Pulmonary artery endothelial cell (primary cell): Measurements from ENCODE around the gene ELAVL1. TPM values are rescaled to one million over a fixed set of nuclear protein-coding genes. Genes with fewer than 3 reads are reported as not detected.
"Not testable (repeated sequence)": the region's sequence is repeated elsewhere in the genome, so short reads cannot be mapped to it uniquely, and the experiment has no call there.

Experiments
- DNase-seq: peaks from one replicate; pipeline ENCODE4 v3.0.0-alpha.2; 2011; ENCODE audit warnings: low read depth, low spot score
- total RNA-seq: library from RNA; depleted of rRNA; stranded (reverse); fragments of >200 nt; gene quantifications from 2 replicates; pipeline ENCODE4 v1.2.3, GENCODE V29; 2014

ELAVL1 gene
- total RNA-seq, 1 donor from 2014 or later, result 65.6 TPM

- no peak for DNase-seq
Observed at GRCh38 chr19:7970716-7971448, 34.6 kb downstream of the ELAVL1 start.

GRCh38 chr19:7969555-7969939 is 35.9 kb downstream of the ELAVL1 start:
- no peak for DNase-seq

GRCh38 chr19:7968796-7969554 is 36.5 kb downstream of the ELAVL1 start:
- no peak for DNase-seq

- DNase-seq, result no peak
Observed at GRCh38 chr19:7968008-7968795, 37.2 kb downstream of the ELAVL1 start.

GRCh38 chr19:7965921-7966665 is 39.3 kb downstream of the ELAVL1 start:
- DNase-seq, result no peak

GRCh38 chr19:7965259-7965841 is 40.1 kb downstream of the ELAVL1 start:
- no peak for DNase-seq

GRCh38 chr19:7963566-7963965 is 41.9 kb downstream of the ELAVL1 start:
- DNase-seq, result no peak

- no peak for DNase-seq
Observed at GRCh38 chr19:7962644-7963268, 42.7 kb downstream of the ELAVL1 start.

GRCh38 chr19:7961920-7962626 is 43.4 kb downstream of the ELAVL1 start:
- no peak for DNase-seq

- DNase-seq, result not testable (repeated sequence)
Observed at GRCh38 chr19:7961082-7961481, 44.4 kb downstream of the ELAVL1 start.

- no peak for DNase-seq
Observed at GRCh38 chr19:7959211-7959610, 46.2 kb downstream of the ELAVL1 start.

GRCh38 chr19:7955696-7956095 is 49.7 kb downstream of the ELAVL1 start:
- DNase-seq, result no peak

GRCh38 chr19:7953576-7953975 is 51.9 kb downstream of the ELAVL1 start:
- DNase-seq, result no peak

GRCh38 chr19:7953060-7953459 is 52.4 kb downstream of the ELAVL1 start:
- no peak for DNase-seq

- no peak for DNase-seq
Observed at GRCh38 chr19:7947939-7948338, 57.5 kb downstream of the ELAVL1 start.

- peak; percentile 55 for DNase-seq
Observed at GRCh38 chr19:7944177-7944761, 61.2 kb downstream of the ELAVL1 start.

- DNase-seq, result peak; percentile 98
Observed at GRCh38 chr19:7943444-7944176, 61.8 kb downstream of the ELAVL1 start, which contains the start of gene TIMM44. TIMM44 (minus strand) TSS chr19:7943666; CDS start chr19:7943651, 15 bp downstream.

- DNase-seq, result no peak
Observed at GRCh38 chr19:7942981-7943443, 62.4 kb downstream of the ELAVL1 start.
